Ovary (tissue), 9 donors: ENCODE measurements around the gene NR5A2. TPM values are rescaled to one million over a fixed set of nuclear protein-coding genes. Genes with fewer than 3 reads are reported as not detected.

Experiments used
- DNase-seq, 5 donors: peaks; one replicate each; pipeline ENCODE4 v3.0.0-alpha.2; 2019 to 2020
- H3K27ac ChIP-seq, 2 donors: fragments of 200-600 bp; one replicate each; pipeline versions ENCODE4 v1.5.1 to v1.8.0; 2019 to 2022
- H3K27me3 ChIP-seq: fragments of 200-600 bp; one replicate; pipeline ENCODE4 v1.8.0; 2022
- H3K36me3 ChIP-seq: fragments of 200-600 bp; sonication (generic); one replicate; pipeline ENCODE4 v1.5.1; 2019
- H3K4me1 ChIP-seq: one replicate; pipeline ENCODE4 v1.8.1; 2013; ENCODE audit warnings: mild to moderate bottlenecking, moderate library complexity; ENCODE audit not compliant: insufficient read depth
- H3K4me3 ChIP-seq: fragments of 200-600 bp; sonication (generic); one replicate; pipeline ENCODE4 v1.5.1; 2017
- H3K9me3 ChIP-seq, 2 donors: fragments of 200-600 bp in 1 of 2; sonication (generic) in 1 of 2; one replicate each; pipeline versions ENCODE4 v1.5.1 to v1.8.1; 2013 to 2019; ENCODE audit warnings: mild to moderate bottlenecking in 1 of 2, moderate library complexity in 1 of 2
- EP300 ChIP-seq: sonication (generic); formaldehyde crosslinking; IDR thresholded peaks from one replicate; pipeline ENCODE4 v1.6.1; 2017; ENCODE audit warnings: antibody characterized with exemption
- POLR2A ChIP-seq: fragments of 450-650 bp; IDR thresholded peaks from one replicate; pipeline ENCODE4 v1.6.1; 2017; ENCODE audit warnings: antibody characterized with exemption, mild to moderate bottlenecking, moderate library complexity
- WGBS, 3 donors: extraction: QIAGEN DNeasy Blood & Tissue Kit in 1 of 3; methylation state at CpG; one replicate each; pipeline versions ENCODE4 v1.1.5 to v1.1.7; 2013 to 2017; 5-methylcytosine and 5-hydroxymethylcytosine counted together
- intact Hi-C, 4 donors: fragments of 100-400 bp; cut with DNase I; formaldehyde crosslinking; loops; one replicate each; pipeline versions ENCODE4 v1.11.0 to v1.15.1; 2022 to 2023
- polyA plus RNA-seq, 2 donors: library from polyadenylated mRNA; stranded (reverse); fragments of 200-250 nt in 1 of 2; fragments of 350-450 nt in 1 of 2; fragmentation: Illumina TruSeq in 1 of 2; extraction: RNeasy Lipid Tissue Mini Kit (QIAGEN cat#74804) in 1 of 2; gene quantifications; one replicate each; pipeline ENCODE4 v1.2.3, GENCODE V29; 2013 to 2014
- total RNA-seq, 7 donors: library from RNA; depleted of rRNA in 2 of 7; stranded (reverse); fragments of >200 nt in 2 of 7; fragmentation: NEBNext Ultra II Directional in 3 of 7; extraction: Animal tissue kit (Norgen Biotek cat#: 25700) in 3 of 7; gene quantifications; one replicate each; pipeline versions ENCODE4 v1.1.0 to v1.2.4, GENCODE V29; 2016 to 2023
- TF ChIP-seq, protein P1 (sequence below), 3 donors: fragments of 450-650 bp in 2 of 3; fragments of 200-600 bp in 1 of 3; IDR thresholded peaks; one replicate each; pipeline versions ENCODE4 v1.5.1 to v1.8.0; 2016 to 2022; ENCODE audit warnings: antibody characterized with exemption in 3 of 3, mild to moderate bottlenecking in 1 of 3
- donor health status: DM: no; HTN: no; CAD: no; lungs with moderate emphysema.
- donor health status: DM: no; HTN: no; CAD: no.
- donor health status: Bipolar disorder and iron deficiency.
- donor health status: DM: yes; HTN: yes; CAD: no.
- donor health status: DM: no; HTN: no; CAD: no.
- donor health status: DM: yes; HTN: yes; CAD: no.

The NR5A2 gene
- total and polyA plus RNA-seq, 9 donors: 1.5 to 45.8 (median 3.0) TPM

DNA sequence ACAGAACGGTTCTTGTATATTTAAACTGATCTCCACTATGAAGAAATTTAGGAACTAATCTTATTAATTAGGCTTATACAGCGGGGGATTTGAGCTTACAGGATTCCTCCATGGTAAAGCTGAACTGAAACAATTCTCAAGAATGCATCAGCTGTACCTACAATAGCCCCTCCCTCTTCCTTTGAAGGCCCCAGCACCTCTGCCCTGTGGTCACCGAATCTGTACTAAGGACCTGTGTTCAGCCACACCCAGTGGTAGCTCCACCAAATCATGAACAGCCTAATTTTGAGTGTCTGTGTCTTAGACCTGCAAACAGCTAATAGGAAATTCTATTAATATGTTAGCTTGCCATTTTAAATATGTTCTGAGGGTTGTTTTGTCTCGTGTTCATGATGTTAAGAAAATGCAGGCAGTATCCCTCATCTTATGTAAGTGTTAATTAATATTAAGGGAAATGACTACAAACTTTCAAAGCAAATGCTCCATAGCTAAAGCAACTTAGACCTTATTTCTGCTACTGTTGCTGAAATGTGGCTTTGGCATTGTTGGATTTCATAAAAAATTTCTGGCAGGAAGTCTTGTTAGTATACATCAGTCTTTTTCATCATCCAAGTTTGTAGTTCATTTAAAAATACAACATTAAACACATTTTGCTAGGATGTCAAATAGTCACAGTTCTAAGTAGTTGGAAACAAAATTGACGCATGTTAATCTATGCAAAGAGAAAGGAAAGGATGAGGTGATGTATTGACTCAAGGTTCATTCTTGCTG lies 147.2 kb downstream of the NR5A2 start:
- Histone ChIP-seq H3K27me3 (no peaks in the 10 kb centered on the region), H3K27ac (no peak overlapping the region), H3K36me3 (no peaks in the 10 kb centered on the region), H3K4me3 (no peak overlapping the region), H3K4me1 (no peaks in the 10 kb centered on the region), H3K9me3 (no peaks in the 10 kb centered on the region)
- WGBS, 3 donors: 83 to 85% (median 84%) methylated on average over 5 of the region's 5 CpGs
- no peak for TF ChIP-seq POLR2A
- TF ChIP-seq, protein P1, sequence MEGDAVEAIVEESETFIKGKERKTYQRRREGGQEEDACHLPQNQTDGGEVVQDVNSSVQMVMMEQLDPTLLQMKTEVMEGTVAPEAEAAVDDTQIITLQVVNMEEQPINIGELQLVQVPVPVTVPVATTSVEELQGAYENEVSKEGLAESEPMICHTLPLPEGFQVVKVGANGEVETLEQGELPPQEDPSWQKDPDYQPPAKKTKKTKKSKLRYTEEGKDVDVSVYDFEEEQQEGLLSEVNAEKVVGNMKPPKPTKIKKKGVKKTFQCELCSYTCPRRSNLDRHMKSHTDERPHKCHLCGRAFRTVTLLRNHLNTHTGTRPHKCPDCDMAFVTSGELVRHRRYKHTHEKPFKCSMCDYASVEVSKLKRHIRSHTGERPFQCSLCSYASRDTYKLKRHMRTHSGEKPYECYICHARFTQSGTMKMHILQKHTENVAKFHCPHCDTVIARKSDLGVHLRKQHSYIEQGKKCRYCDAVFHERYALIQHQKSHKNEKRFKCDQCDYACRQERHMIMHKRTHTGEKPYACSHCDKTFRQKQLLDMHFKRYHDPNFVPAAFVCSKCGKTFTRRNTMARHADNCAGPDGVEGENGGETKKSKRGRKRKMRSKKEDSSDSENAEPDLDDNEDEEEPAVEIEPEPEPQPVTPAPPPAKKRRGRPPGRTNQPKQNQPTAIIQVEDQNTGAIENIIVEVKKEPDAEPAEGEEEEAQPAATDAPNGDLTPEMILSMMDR (IDR thresholded peaks at IDR 0.05): no peak
- TF ChIP-seq EP300: no peak
- DNase-seq: no peak
- intact Hi-C loops: no loop called here

- TF ChIP-seq, protein P1 (IDR thresholded peaks at IDR 0.05): no peak
- TF ChIP-seq EP300 (no peak), POLR2A (no peak)
- DNase-seq: no peak
- Histone ChIP-seq H3K4me1 (no peaks in the 10 kb centered on the region), H3K27me3 (no peaks in the 10 kb centered on the region), H3K27ac (no peak overlapping the region), H3K4me3 (no peak overlapping the region), H3K36me3 (no peaks in the 10 kb centered on the region), H3K9me3 (no peaks in the 10 kb centered on the region)
- 73 to 83% (median 77%) methylated on average over 7 of the region's 7 CpGs for WGBS, 3 donors
- intact Hi-C loops: no loop called here
These were observed 148.7 kb downstream of the NR5A2 start for GRCh38 chr1:200176181-200176580.

DNA sequence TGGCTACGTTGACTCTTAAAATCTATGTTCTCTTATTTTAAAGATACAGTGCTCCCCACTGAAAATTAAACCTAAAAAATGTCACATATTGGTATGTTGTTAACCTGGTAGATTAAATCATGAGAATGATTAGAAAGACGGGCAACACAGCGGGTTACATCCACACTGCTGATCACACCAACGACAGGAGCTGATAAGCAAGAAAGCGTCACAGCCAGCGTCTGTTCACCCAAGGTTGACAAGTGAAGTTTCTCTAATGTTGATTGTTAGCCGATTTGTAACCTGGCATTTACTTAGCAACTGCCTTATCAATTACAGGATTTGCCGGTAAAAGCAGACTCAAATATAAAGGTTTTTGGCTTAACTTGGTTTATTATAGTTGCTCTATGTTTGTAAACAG lies 149.3 kb downstream of the NR5A2 start:
- H3K27me3 ChIP-seq: no peaks in the 10 kb centered on the region
- H3K4me1 ChIP-seq: no peaks in the 10 kb centered on the region
- H3K9me3 ChIP-seq: no peaks in the 10 kb centered on the region
- H3K36me3 ChIP-seq: no peaks in the 10 kb centered on the region
- DNase-seq: no peak
- H3K27ac ChIP-seq: no peak overlapping the region
- TF ChIP-seq EP300 (no peak), POLR2A (no peak)
- no peak overlapping the region for H3K4me3 ChIP-seq
- 52 to 72% (median 61%) methylated on average over 8 of the region's 8 CpGs for WGBS, 3 donors
- intact Hi-C loops: no loop called here

- 34 to 50% (median 48%) methylated on average over 2 of the region's 2 CpGs for WGBS, 3 donors
- no peaks in the 10 kb centered on the region for H3K4me1 ChIP-seq
- DNase-seq: no peak
- H3K4me3 ChIP-seq: no peak overlapping the region
- no peaks in the 10 kb centered on the region for H3K9me3 ChIP-seq
- TF ChIP-seq, protein P1 (IDR thresholded peaks at IDR 0.05): no peak
- no peak for TF ChIP-seq EP300
- intact Hi-C loops: no loop called here
- no peaks in the 10 kb centered on the region for H3K36me3 ChIP-seq
- H3K27me3 ChIP-seq: no peaks in the 10 kb centered on the region
- H3K27ac ChIP-seq: no peak overlapping the region
These were observed 150.8 kb downstream of the NR5A2 start for GRCh38 chr1:200178340-200178739.

GRCh38 chr1:200179126-200179780 lies 151.7 kb downstream of the NR5A2 start:
- intact Hi-C loops: no loop called here
- no peaks in the 10 kb centered on the region for H3K4me1 ChIP-seq
- H3K4me3 ChIP-seq: no peak overlapping the region
- H3K27ac ChIP-seq: no peak overlapping the region
- no peak for DNase-seq
- no peaks in the 10 kb centered on the region for H3K9me3 ChIP-seq
- WGBS, 3 donors: 35 to 48% (median 43%) methylated on average over 8 of the region's 8 CpGs
- TF ChIP-seq, protein P1 (IDR thresholded peaks at IDR 0.05): no peak
- TF ChIP-seq EP300 (no peak), POLR2A (no peak)
- H3K36me3 ChIP-seq: no peaks in the 10 kb centered on the region
- no peaks in the 10 kb centered on the region for H3K27me3 ChIP-seq
